GM18511 (cell line): Measurements from ENCODE around the gene FER1L5.
"Not testable (repeated sequence)": the region's sequence is repeated elsewhere in the genome, so short reads cannot be mapped to it uniquely, and the experiment has no call there.

ENCODE experiments used
- ATAC-seq: cut with Tn5 transposase; IDR thresholded peaks from one replicate; pipeline ENCODE4 v1.9.1; 2021; ENCODE audit warnings: mild to moderate bottlenecking, moderate library complexity; ENCODE audit not compliant: unreplicated experiment

The FER1L5 gene

DNA sequence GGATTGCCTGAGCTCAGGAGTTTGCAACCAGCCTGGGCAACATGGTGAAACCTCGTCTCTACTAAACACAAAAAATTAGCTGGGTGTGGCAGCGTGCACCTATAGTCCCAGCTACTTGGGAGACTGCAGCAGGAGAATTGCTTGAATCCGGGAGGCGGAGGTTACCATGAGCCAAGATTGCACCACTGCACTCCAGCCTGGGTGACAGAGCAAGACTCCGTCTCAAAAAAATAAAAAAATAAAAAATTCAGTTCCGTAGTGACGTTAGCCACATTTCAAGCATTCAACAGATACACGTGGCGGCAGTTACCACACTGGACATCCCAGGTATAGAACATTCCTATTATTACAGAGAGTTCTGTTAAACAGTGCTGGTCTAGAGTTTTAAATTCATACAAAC, 8.9 kb upstream of the FER1L5 start:
- no peak for ATAC-seq

DNA sequence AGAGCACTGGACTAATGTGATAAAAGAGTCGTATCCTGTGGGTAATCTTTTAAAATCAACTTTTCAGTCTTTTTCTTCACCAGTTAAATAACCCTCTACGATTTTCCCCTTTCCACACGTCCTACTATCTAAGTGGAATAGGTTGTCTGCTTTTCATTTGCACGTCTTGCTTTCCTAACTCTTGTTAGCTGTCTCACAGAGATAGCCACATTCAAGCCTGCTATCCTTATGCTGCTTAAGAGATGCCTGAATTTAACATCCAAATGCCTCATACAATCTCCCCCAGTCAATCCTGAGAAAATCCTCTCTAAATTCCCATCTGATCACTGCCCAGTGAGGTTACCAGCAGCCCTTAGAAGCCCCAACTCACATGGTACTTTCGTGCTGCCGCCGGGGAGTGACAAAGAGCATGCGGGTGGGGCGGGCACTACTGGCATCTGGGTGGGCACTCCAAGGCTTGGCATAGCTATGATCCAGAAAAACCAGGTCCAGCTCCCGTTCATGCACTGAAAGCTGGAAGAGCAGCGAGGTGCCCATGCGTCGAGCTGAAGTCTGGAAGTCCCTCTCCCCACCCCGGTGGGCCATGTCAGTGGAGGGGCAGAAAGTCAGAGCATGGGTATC, 5.9 kb upstream of the FER1L5 start:
- no peak for ATAC-seq

DNA sequence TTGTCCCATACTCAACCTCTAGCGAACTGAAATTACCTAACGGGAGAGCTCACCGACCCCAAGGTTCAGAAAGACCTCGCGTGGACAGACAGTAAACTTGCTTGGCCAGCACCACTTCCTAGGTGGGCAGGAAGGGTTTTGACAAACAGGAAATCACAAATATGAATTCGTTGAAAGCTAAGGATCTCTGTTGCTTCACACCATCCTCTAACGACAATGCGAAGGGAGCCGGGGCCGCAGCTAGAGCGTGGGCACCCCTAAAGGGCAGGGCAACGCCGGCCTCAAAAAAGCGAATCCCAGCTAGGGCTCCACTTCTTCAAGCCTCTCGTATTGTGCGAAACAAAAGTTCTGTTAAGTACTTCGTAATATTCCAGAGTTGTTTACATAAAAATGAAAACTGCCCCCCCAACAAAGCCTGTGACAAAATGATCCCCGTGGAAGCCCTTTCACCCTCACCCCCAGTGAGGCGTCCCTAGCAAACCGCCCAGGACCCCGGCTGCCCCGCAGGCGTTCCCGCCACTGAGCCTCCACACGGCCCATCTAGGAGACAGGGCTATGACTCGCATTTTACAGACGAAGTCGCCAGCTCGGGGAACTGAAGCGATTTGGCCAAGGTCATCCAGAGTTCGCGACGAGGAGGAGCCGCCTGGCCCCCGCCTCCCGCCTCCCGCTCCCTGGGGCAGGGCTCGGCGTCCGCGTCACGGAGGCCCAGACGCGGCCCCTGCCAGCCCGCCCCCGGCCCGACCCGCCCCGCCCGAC, 5.0 kb upstream of the FER1L5 start:
- ATAC-seq = peak; percentile 84

DNA sequence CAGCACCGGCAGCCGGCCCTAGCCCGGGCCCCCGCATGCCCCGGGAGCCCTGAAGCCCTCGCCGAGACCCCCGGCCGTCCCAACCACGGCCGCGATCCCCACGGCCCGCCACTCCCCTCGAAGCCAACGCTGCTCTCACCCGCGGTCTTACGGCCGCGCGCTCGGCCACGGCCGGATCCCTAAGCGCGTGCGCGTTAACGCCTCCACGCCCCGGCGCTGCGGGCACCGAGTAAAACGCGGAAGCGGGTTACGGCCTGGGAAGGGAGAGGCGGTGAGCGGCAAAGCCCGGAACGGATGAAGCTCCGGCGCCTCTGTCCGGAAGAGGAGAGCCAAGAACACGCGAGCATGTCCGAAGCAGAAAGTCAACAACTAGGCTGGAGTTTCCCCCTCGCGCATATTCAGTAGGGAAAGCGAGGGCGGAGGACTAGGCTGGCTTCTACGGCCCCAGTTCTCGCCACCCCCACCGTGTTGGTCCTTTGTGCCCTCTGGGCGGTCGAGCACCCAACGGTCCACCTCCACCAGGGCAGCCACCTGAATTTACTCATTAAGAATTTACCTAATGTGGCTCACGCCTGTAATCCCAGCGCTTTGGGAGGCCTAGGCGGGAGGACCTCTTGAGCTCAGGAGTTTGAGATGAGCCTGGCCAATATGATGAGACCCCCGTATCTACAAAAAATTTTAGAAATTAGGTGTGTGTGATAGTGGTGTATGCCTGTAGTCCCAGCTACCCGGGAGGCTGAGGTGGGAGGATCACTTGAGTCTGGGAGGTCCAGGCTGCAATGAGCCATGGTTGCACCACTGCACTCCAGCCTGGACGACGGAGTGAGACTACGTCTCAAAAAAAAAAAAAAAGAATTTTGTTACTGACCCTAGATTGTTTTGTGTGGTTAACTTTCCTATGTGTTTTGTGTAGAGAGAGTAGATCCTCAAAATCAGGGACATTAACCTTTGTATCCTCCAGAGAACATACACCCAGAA, 4.1 kb upstream of the FER1L5 start, which contains the start of gene KANSL3:
Gene KANSL3 (minus strand): TSS at position 169 of the 978 bp plus-strand sequence. CDS start 1,177 bp downstream, outside the sequence.
- peak; percentile 73 for ATAC-seq

DNA sequence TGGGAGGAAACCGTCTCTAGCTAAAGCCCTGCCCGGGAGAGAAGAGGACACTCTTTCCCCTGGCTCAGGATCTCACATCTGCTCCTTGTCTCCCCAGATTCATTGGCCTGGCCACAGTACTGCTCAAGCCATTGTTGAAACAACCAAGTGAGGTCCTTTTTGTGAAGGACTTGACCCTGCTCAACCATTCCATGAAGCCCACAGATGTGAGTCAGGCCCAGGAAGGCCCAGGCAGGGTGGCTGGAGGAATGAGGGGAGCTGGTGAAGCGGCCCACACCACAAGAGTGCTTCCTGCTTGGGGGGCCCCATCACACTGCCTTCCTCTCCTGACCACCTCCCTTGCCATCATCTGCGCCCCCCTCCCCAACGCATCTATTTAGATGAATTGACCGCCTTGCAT, 5.1 kb downstream of the FER1L5 start:
- no peak for ATAC-seq

DNA sequence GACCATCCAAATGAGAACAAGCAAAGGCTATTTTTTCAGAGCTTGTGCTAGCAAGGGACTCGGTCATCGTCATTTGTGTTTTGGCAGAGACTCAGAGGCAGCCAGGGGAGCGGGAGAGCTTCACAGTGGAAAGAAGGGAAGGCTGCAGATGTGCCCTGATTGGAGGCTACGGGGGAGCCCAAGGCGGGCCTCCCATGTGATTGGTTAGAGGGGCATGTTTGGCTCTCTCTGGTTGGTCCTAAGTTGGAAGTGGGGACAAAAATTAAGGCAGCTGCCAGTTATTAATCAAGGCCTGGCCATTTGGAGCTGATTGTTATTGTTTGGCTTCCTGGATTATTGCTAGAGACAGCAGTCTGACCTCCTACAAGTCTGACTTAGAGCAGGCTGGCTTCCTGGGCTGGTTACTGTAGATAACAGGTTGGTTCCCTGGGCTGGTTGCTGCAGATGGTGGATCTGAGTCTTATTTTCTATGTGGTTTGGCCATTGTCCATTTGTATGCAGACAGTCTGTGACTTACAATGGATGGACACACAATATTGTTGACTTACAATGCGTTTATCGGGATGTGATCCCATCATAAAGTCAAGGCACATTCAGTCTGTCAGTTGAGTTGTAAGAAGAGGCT, 5.9 kb downstream of the FER1L5 start:
- no peak for ATAC-seq

DNA sequence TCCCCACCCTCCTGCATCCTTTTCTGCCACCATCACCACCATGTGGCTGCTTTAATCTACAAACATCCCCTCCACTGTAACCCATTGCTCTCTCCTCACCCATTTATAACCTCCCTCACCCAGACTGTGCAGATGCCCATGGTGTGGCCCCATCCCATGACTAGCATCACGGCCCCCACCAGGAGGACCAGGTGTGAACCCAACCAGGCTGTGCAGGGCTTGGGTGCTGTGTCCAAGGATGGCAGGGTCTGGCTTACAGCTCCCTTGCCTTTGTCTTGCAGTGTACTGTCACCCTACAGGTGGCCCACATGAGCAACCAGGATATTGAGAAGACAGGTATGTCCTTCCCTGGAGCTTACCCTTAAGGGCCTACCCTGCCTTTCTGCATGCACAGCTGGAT, 6.8 kb downstream of the FER1L5 start:
- ATAC-seq = no peak

DNA sequence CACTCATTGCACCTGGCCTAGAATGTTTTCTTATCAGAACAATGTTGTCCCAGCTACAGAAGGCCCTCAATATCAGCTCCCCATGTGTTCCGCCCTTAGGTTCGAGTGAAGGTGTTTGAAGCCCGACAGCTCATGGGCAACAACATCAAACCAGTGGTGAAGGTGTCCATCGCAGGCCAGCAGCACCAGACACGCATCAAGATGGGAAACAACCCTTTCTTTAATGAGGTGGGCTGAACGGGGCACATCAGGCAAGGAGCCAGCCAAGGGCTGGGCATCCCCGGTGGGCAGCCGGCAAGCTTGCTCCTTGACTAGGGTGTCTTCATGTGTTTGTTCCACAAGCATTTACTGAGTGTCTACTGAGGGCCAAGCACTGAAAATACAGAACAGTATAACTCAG, 9.2 kb downstream of the FER1L5 start:
- no peak for ATAC-seq

DNA sequence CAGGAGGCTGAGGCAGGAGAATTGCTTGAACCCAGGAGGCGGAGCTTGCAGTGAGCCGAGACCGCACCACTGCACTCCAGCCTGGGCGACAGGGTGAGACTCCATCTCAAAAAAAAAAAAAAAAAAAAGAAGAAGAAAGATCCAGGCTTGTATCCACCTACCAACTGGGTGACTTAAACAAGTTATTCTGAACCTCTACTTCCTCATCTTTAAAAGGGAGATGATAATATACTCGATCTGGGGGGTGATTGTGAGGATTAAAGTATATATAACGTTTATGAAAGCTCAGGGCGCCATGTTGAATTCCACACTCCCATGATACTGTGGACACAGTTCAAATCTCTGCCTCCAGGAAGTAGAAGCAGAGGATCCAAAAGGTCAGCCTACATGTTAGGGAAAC, 12.2 kb downstream of the FER1L5 start:
- ATAC-seq = not testable (repeated sequence)

DNA sequence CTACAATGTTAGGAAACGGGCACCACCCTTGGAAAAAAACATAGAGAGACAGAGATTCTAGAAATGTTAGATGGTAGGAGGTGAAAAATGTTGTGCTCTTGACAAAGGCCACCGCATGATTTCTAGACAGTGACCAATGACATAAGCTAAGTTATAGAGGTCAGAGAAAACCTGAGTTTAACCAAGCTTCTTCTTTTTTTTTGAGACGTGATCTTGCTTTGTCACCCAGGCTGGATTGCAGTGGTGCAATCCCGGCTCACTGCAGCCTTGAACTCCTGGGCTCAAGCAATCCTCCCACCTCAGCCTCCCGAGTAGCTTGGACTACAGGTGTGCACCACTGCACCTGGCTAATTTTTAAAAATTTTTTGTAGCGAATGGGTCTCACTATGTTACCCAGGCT, 13.0 kb downstream of the FER1L5 start:
- ATAC-seq = no peak

DNA sequence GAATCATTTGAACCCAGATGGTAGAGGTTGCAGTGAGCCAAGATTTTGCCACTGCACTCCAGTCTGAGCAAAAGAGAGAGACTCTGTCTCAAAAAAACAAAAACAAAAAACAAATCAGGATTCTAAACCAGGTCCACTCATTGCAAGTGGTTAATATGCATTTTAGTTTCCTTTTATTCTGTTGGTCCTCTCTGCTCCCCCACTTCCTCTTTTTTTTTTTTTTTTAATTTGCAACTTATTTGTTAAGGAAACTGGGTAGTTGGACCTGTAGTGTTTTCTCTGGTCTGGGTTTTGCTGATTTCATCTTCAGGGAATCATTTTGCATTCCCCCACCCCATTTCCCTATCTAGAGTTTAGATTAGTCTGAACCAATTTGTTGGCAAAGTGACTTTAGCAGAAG, 14.0 kb downstream of the FER1L5 start:
- no peak for ATAC-seq

DNA sequence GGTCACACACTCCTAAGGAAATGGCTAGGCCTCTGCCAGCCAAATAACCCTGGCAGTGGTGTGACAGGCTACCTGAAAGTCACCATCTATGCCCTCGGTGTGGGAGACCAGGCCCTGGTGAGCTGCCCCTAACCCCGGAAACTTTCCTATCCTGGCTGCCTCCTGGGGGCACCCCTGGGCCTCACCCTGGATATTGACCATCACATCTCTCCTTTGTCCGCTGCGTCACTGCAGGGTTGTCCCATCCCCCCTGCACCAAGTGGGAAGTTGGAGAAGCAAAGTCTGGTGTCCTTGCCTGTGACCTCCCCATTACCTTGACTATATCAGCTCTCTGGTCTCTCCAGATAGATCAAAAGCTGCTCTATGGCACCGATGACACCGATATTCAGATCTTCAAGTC, 18.8 kb downstream of the FER1L5 start:
- no peak for ATAC-seq

DNA sequence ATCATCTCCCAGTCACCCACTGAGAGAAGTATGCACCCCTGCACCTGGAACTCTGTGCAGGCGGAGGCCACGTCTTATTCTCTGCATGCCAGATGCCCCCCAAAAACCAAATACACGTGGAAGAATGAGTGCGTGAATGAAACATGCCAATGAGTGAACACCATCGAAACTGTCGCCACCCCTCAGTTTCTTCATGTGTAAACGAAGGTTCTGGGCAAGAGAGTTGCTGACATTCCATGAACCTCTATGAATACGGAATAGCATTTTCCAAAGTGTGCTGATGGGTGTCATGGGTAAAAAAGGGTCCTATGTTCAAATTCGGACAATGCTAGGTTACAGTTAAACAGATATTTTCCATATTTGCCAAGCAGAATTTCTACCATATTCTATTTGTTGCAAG, 19.8 kb downstream of the FER1L5 start:
- no peak for ATAC-seq

DNA sequence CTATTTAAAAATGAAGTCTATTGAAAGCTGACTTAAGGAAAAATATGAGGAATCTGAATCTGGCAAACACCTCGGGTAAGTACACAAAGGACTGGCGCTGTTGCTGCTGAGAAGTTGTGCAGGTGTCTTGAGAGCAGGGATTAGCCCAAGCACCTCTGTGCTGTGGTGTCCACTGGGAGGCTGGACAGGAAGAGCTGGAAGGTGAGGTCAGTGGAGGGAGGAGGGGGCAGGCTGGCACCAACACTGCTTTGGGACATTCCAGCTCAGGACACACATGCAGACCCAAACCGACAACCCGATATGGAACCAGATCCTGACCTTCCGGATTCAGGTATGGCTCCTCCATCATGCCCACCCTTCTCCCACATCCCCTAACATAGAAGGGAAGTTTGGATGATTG, 20.6 kb downstream of the FER1L5 start:
- no peak for ATAC-seq

DNA sequence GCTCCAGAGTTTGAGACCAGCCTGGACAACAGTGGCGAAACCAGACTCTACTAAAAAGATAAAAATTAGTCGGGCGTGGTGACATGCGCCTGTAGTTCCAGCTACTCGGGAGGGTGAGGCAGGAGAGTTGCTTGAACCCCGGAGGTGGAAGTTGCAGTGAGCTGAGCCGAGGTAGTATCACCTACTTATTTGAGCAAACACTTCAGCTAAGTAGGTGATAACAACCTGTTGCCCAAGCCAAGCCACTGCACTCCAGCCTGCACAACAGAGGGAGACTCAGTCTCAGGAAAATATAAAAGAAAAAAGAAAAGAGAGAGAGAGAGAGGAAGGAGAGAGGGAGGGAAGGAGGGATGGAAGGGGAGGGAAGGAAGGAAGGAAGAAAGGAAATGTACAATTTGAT, 21.3 kb downstream of the FER1L5 start:
- ATAC-seq = no peak

DNA sequence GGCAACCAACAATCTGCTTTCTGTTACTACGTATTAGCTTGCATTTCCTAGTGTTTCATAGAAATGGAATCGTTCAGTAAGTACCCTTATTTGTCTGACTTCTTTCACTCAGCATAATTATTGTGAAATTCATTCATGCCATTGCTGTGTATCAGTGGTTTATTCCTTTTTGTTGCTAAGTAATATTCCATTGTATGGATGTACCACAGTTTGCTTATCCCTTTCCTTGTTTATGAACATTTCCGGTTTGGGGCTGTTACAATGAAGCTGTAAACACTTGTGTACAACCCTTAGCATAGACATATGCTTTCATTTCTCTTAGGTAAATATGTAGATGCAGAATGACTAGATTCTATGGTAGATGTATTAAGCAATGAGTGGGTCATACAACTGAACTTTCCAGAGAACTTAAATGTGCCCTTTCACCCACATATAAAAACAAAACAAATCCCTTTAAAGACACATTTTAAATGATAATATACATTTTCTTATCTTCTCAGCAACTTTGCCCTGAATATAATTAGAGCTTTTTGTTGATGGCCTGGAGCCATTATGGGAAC, 21.9 kb downstream of the FER1L5 start:
- ATAC-seq = no peak

DNA sequence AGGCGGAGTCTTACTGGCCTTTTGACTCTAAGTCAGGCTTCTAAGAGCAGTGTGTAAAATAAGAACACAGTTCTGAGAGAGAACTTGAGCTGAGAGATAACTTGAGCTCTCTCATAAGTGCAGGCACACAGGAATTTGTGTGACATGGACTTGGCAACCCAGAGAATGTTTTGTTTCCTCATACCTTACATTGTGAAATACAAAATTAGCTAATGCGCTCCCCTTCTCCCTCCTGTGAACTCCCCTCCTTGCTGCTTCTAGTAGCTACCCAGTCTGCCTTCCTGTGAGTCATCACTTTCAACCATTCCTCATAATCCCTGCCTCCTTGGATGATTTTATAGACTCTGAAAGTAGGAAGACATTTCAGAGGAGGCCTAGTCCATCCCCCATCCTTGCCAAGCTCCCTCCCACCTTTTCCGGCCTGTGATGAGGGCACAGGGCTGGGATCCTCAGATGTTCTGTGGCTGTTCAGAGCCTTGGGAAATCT, 22.6 kb downstream of the FER1L5 start:
- no peak for ATAC-seq

DNA sequence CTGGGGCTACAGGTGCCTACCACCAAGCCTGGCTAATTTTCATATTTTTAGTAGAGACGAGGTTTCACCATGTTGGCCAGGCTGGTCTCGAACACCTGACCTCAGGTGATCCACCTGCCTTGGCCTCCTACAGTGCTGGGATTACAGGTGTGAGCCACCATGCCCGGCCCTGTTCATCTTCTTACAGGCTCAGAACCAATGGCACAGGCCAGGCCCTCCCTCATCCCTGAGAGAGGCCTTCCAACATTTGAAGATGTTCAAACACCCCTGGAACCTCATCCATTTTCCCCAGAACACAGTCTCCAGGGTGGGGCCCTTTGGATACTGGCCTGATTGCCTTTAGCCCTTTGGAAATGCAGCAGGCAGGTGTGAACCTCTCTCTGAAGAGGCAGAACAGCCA, 23.2 kb downstream of the FER1L5 start:
- ATAC-seq = not testable (repeated sequence)

DNA sequence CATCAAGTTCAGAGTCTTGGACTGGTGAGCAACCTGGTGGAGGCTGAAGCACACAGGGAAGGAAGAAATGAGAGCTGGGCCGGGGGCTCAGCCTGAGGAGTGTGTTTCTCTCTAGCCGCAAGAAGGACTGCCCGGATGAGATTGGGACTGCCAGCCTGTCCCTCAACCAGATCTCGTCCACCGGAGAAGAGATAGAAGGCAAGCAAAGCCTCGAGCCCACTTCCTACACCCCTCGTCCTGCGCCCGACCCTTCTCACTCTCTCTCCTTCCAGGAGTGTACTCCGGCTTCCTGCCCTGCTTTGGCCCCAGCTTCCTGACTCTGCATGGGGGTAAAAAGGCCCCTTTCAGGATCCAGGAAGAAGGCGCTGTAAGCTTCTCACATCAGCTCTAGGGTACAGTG, 26.2 kb downstream of the FER1L5 start:
- no peak for ATAC-seq

DNA sequence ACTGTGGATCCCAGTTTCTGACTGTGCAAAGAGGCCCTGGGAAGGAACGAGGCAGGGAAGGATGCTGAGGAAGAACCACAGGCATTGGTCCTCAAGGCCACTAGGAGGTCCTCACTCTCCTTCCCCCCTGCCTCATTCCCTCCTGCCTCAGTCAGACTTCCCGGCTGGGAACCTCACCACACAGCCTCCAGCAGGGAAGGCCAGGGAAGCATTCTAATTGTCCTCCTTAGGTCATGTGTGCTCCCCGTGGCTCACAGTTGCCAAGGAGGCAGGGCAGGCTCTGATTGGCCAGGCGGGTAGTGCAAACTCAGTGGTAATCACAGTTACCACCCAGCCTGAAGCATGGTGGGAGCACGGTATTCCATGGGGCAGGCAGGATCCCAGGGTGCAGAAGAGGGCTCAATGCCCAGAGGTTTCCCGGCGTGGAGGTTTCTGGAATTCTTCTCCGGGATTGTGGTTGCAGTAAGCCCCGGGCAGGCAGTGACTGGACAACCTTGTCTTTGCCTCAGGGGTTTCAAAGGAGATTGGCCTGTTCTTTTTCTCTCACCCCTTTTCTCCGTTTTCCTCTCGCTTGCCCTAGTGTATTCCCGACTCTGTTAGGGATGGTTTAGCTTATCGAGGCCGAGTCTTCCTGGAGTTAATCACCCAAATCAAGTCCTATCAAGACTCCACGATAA, 27.1 kb downstream of the FER1L5 start:
- ATAC-seq = no peak
